Choroid plexus epithelial cell (primary cell): ENCODE measurements around the gene CARD14.

Source experiments
- DNase-seq: peaks from one replicate; pipeline ENCODE4 v3.0.0-alpha.2; 2010; ENCODE audit warnings: low read depth
- H3K4me3 ChIP-seq: 2 replicates; pipeline ENCODE4 v1.5.1; 2011; ENCODE audit warnings: low read depth, mild to moderate bottlenecking, control low read depth, low read length, moderate library complexity
- CTCF ChIP-seq: conservative IDR thresholded peaks from 2 replicates; pipeline ENCODE4 v1.5.1; 2011; ENCODE audit warnings: low read depth, mild to moderate bottlenecking, control low read depth, inconsistent platforms, low read length, moderate library complexity

The CARD14 gene

GRCh38 chr17:80224683-80225082 lies 54.9 kb downstream of the CARD14 start:
- no peak overlapping the region for H3K4me3 ChIP-seq
- no peak for TF ChIP-seq CTCF
- no peak for DNase-seq

GRCh38 chr17:80225230-80225629 lies 55.4 kb downstream of the CARD14 start:
- no peak for TF ChIP-seq CTCF
- no peak overlapping the region for H3K4me3 ChIP-seq
- no peak for DNase-seq

GRCh38 chr17:80227156-80227555 lies 57.3 kb downstream of the CARD14 start:
- H3K4me3 ChIP-seq: no peak overlapping the region
- no peak for TF ChIP-seq CTCF
- no peak for DNase-seq

GRCh38 chr17:80227666-80228065 lies 57.8 kb downstream of the CARD14 start:
- no peak overlapping the region for H3K4me3 ChIP-seq
- TF ChIP-seq CTCF: no peak
- DNase-seq: no peak

- no peak overlapping the region for H3K4me3 ChIP-seq
- no peak for DNase-seq
- TF ChIP-seq CTCF: no peak
Observed at GRCh38 chr17:80228477-80228876, 58.6 kb downstream of the CARD14 start.

GRCh38 chr17:80229011-80229410 lies 59.2 kb downstream of the CARD14 start:
- no peak for DNase-seq
- no peak for TF ChIP-seq CTCF
- no peak overlapping the region for H3K4me3 ChIP-seq

GRCh38 chr17:80232438-80232837 lies 62.6 kb downstream of the CARD14 start:
- H3K4me3 ChIP-seq: no peak overlapping the region
- no peak for TF ChIP-seq CTCF
- no peak for DNase-seq
